ENCODE results near the gene SMOC2. TPM values are rescaled to one million over a fixed set of nuclear protein-coding genes. Genes with fewer than 3 reads are reported as not detected.

Gene SMOC2
- polyA plus RNA-seq, 4 donors = 18.9 to 38.2 (median 27.1) TPM

GRCh38 chr6:168414336-168415097, 26.5 kb upstream of the SMOC2 start:
- no peak for DNase-seq (ENCODE audit: low read depth in 4 of 4, low spot score in 2 of 4)

DNA sequence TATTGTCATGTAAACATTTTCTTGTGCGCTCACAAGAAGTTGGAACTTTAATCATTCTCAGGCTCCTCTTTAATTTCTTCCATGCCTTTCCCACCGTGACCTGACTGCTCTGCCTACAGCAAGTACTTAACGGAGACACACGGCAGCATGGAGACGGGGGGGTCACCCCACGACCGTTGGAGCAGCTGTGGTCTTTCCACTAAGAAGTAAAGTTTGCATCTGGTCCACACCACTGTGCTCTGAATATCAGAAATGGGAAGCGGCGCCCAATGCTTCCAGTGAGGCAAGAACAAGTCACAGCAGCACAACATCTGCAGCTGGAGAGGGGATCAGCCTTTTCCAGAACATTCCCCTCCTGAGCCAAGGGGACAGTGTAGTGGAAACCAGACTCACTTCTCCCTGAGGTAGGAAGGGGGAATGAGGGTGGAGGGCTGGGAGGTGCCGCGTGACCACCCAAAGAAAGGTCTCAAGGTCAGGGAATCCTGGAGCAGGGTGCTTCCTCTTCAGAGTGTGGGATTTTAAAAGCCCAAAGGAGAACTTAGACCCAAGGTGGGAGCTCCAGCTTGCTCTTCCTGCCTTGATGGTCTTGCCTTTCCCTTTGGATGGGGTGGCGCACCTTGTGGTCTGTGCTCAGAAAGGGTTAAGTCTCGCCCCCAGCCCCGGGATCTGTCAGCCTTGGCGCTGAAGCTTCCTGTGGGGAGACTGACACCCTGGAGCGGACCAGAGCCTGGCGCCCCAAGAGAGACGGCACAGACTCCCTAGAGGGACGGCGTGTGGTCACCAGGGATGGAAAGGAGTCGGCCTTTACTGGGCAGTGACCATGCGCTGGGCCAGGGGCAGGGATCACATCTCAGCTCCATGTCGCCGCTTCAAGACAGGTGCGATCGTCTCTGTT, 25.6 kb upstream of the SMOC2 start:
- no peak for DNase-seq (ENCODE audit: low read depth in 4 of 4, low spot score in 2 of 4)

DNA sequence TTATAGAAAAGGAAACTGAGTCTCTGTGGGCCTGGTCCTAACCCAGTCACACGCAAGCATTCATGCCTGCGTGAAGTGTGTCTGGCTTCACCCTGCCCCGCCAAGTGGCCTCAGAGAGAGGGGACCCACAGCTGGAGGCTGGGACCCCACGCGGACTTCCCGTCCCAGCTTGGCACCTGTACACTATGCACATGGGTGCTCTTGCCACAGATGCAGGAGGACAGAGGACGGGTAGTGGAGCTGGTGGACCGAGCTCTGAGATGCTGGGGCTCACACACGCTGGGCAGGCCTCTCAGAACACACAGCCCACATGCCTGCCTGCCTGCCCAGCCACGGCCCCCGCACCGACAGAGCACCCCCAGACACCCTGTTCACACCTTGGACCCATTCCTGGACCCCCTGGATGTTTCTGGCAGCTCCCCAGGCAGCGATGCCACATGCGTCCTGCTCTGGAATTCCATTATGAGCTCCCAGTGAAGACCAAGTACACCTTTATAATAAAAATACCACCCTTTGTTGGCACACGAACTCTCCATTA, 24.9 kb upstream of the SMOC2 start:
- no peak for DNase-seq (ENCODE audit: low read depth in 4 of 4, low spot score in 2 of 4)

DNA sequence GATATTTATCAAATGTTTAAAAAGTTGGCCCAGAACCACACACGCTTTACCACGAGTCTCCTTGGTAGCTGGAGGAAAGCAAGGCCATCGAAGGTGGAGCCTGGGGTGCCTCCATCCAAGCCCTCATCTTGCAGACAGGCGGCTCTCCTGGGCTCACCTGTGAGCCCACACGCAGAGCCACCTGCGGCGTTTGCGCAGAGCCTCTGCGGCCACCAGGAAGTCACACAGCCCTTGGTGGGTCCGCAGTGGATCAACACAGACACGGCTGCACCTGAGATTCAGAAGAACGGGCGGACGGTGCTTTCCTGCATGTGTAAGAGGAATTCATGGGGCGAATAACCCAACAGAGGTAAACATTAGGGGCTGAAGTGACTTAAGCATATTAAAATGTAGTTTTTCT, 24.5 kb upstream of the SMOC2 start:
- DNase-seq (ENCODE audit: low read depth in 4 of 4, low spot score in 2 of 4) = no peak

- DNase-seq (ENCODE audit: low read depth in 4 of 4, low spot score in 2 of 4) = no peak
Observed at GRCh38 chr6:168417191-168417590, 23.8 kb upstream of the SMOC2 start.

GRCh38 chr6:168417679-168418557, 23.1 kb upstream of the SMOC2 start:
- DNase-seq (ENCODE audit: low read depth in 4 of 4, low spot score in 2 of 4) = no peak

DNA sequence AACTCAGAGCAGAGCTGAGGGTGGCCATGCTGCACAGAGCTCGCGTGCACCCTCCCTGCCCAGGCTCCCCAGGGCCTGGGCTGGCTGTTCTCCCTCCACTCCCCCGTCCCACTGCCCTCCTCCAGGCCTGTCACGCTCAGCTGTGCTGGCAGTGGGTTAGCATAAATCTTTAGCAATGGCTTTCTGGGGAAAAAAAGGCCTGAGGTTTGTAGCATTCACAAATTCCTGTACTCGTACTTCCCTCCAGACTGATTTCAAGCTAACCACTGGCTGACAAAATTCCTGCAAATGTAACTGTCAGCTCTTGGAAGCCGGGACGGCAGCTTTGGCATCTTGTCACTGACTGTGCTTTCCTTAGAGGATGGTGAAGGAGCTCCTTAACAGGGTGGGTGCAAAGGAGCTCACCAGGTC, 22.3 kb upstream of the SMOC2 start:
- no peak for DNase-seq (ENCODE audit: low read depth in 4 of 4, low spot score in 2 of 4)

DNA sequence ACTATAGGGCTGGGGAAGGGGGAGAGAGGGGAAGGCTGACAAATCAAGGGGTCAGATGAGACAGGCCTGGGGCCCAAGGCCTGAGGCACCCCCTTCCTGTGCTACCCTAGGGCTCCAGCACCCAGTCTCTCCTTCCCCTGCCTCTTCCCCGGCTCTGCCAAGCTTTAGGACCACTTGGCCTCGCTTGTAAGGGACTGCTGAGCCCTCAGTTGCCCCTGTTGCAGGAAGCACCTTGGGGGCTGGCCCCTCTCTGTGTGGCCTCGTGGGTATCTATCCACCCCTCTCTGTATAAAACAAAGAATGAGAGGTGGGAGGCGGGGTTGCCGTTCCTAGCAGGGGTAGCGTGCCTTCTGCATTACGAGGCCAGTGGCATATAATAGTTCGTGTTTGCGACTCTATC, 21.4 kb upstream of the SMOC2 start:
- no peak for DNase-seq (ENCODE audit: low read depth in 4 of 4, low spot score in 2 of 4)

DNA sequence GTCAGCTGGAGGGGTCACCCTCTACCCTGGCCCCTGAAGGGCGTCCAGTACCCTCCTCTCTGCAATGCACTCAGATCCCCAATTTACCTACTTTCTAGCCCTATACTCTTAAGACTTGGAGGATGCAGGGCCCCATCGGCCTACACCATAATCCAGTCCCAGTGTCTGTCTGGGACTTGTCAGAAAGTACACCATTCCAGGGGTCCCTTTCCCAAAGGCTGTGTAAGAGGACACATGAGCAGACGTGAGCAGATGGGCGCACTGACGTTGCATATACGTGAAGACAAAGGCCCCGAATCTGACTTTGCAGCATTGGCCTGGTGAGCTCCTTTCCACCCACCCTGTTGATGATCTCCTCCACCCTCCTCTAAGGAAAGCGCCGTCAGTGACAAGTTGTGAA, 20.9 kb upstream of the SMOC2 start:
- DNase-seq (ENCODE audit: low read depth in 4 of 4, low spot score in 2 of 4) = no peak

DNA sequence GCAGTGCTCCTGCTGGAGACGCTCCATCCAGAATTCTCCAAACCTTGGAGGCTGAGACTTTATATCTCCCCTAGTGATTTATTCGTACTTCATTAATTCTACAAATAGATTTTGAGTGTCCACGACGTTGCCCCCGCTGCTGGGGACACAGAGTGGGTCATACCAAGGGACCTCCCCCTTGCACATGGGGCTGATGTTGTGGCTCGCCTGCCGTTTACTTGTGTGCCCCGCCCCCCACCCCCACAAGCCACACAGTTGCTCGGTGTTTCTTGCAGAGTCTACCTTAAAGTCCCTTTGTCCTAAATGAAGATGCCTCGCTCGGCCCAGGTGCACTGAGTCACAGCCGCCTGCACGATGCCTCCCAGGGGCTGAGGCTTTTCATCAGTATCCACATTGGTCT, 20.3 kb upstream of the SMOC2 start:
- DNase-seq (ENCODE audit: low read depth in 4 of 4, low spot score in 2 of 4) = no peak

DNA sequence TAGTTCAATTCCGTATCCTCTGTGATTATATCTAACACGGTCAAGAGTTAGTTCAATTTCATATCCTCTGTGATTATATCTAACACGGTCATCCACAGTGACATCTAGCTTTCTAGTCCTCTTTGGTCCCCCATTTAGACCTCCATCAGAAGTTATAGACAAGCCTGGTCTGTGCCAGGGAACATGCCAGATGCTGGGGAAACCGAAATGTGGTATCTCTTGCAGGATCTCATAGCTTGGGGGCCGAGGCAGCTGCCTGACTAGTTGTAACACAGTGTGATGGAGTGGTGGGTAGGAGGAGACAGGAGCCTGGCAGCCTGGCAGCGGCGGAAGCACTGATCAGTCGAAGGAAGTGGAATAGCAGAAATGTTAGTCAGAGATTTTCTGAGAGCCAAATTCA, 13.8 kb upstream of the SMOC2 start:
- DNase-seq (ENCODE audit: low read depth in 4 of 4, low spot score in 2 of 4) = no peak

DNA sequence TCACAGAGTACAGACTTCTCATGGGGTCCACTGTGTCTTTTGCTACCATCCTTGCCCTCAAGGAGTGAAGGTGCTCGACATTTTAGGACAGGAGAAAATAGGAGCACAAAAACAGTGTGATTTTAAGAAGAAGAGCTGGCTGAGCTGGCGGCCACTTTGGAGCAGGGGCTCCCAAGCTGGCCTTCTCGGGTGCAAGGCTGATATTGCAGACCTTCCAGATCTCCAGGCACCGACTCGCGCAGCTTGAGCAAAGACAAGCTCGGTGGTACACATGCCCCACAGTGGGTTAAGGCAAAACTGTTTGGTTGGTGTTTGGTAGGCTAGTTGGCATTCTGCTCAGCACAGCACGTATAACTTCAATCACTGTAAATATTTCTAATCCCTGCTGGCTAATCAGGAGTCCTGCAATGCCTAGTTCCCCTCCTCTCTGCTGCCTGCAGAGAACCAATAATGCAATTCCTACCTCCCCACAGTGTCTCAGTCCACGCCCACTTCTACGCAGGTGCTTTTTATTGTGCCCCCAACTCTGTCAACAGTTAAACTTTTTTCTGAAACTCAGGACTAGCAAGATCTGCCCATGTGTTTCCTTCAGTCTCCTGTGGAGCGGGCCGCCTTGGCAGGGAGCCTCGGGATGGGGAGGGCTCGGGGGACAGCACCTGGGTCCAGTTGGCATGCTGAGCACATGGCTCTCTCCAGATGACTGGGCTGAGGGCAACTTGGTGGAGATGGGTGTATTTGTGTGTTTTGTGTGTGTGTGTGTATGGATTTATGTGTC, 12.7 kb upstream of the SMOC2 start:
- DNase-seq (ENCODE audit: low read depth in 4 of 4, low spot score in 2 of 4) = no peak

DNA sequence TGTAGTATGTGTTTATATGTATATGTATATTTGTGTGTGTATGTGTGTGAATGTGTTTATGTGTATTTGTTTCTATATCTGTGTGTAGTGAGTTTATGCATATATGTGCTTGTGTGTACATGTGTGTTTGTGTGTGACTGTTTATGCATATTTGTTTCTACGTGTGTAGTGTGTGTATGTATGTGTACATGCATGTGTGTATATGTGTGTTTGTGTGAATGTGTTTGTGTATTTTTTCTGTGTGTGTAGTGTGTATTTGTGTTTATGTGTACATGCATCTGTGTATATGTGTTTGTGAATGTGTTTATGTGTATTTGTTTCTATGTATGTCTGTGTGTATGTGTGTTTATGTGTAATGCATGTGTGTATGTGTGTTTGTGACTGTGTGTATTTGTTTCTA, 12.1 kb upstream of the SMOC2 start:
- no peak for DNase-seq (ENCODE audit: low read depth in 4 of 4, low spot score in 2 of 4)

- no peak for DNase-seq (ENCODE audit: low read depth in 4 of 4, low spot score in 2 of 4)
Observed at GRCh38 chr6:168432196-168432595, 8.8 kb upstream of the SMOC2 start.

- DNase-seq (ENCODE audit: low read depth in 4 of 4, low spot score in 2 of 4) = no peak
Observed at GRCh38 chr6:168433898-168434297, 7.1 kb upstream of the SMOC2 start.

DNA sequence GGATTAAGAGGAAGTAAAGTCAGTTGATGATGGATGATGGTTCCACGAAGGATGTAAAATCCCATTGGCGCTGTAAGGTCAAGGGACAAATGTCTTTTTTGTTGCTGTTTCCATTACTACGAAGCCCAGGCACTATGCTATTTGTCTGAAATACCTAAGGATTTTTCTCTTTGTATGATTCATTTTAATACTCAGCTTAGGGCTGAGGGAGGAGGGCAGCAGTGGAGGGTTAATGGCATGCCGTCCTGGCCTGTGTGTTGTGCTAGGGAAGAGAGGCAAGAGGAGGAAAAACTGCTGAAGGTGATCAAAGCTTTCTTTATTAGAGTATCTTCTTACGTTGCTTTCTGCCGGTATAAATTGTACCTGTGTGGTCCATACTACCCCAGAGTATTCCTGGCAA, 6.5 kb upstream of the SMOC2 start:
- no peak for DNase-seq (ENCODE audit: low read depth in 4 of 4, low spot score in 2 of 4)

DNA sequence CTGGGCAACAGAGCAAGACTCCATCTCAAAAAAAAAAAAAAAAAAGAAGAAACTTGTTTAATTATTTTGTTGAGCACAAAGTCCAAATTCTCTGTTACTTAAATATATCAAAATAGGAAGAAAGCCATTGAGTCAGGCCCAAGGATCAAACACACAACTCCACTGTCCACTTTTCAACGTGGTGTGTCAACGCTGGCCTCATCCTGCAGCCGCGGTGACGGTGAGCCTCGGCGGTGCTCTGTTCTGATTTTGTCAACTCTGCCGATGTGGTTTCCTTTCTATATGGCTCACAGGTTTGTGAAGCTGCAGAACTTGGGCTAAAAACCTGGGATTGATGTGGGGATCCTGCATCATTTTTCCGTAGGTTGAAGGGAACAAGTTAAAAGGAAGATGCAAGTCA, 3.2 kb upstream of the SMOC2 start:
- DNase-seq (ENCODE audit: low read depth in 4 of 4, low spot score in 2 of 4) = no peak

DNA sequence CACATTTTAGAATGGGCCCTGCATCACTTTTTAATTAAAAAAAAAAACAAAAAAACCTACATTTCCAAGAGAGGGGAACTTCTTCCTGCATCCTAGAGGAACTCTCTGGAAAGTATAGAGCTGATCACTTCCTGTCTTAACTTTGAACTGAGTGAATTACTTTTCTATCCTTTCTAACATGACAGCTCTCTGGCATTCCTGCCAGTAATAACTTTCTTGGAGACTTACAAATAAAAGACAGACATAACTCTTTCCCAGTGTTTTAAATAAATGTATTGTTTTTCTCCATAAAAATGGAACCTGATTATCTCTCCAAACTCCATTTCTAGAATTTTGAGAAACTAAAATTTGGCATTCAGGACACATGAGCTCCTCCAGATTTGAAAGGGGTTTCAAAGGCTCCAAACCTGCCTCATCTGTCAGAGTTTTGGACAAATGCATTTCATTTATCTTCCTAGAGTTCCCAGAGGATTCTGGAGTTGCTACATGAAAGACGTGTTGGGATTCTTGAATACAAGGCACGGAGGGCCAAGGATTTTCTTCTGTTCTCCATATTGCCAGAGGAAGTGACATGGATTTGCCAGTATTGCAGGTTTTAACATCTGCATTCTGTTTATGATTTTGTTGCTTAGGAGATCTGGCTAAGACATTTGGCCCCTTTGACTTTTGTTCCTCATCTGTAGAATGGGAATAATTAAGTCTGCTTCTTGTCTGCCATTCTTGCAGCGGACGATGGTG, 2.0 kb upstream of the SMOC2 start:
- no peak for DNase-seq (ENCODE audit: low read depth in 4 of 4, low spot score in 2 of 4)

GRCh38 chr6:168439794-168440450, 1.1 kb upstream of the SMOC2 start:
- no peak for DNase-seq (ENCODE audit: low read depth in 4 of 4, low spot score in 2 of 4)

Measured in left renal cortex interstitium (tissue), 4 donors.